ENCODE data around the gene TMEM17. TPM values are rescaled to one million over a fixed set of nuclear protein-coding genes. Genes with fewer than 3 reads are reported as not detected.

TMEM17 gene
- total RNA-seq, 2 experiments from 2014 or later: 0.13 to 0.14 TPM

DNA sequence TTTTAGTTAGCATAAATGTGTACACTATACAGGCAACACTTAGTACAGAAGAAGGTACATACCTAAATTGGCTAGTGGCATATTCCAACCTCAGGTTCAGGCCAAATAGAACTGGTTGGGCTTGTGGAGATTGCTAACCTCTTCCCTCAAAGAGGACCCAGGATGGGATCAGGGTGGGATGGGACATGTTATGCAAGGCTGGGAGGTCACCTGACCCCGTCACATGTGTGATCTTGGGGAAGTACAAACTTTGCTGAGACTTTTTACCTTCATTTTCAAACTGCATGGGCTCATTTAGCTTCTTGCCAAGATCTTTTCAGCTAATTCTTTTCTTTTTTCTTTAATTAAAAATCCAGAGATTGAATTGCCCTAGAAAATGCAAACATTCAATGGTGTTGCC, 36.9 kb downstream of the TMEM17 start:
- H3K4me3 Mint-ChIP-seq: no peak overlapping the region
- no peak overlapping the region for H3K27ac Mint-ChIP-seq
- POLR2A ChIA-PET: no interaction called here
- H3K36me3 Mint-ChIP-seq (ENCODE audit: low read depth): no peaks in the 10 kb centered on the region
- H3K9me3 Mint-ChIP-seq: no peaks in the 10 kb centered on the region
- no peaks in the 10 kb centered on the region for H3K4me1 Mint-ChIP-seq (ENCODE audit: low read depth)
- no peaks in the 10 kb centered on the region for H3K27me3 Mint-ChIP-seq
- no peak for ATAC-seq
- TF ChIP-seq, protein P1, sequence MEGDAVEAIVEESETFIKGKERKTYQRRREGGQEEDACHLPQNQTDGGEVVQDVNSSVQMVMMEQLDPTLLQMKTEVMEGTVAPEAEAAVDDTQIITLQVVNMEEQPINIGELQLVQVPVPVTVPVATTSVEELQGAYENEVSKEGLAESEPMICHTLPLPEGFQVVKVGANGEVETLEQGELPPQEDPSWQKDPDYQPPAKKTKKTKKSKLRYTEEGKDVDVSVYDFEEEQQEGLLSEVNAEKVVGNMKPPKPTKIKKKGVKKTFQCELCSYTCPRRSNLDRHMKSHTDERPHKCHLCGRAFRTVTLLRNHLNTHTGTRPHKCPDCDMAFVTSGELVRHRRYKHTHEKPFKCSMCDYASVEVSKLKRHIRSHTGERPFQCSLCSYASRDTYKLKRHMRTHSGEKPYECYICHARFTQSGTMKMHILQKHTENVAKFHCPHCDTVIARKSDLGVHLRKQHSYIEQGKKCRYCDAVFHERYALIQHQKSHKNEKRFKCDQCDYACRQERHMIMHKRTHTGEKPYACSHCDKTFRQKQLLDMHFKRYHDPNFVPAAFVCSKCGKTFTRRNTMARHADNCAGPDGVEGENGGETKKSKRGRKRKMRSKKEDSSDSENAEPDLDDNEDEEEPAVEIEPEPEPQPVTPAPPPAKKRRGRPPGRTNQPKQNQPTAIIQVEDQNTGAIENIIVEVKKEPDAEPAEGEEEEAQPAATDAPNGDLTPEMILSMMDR (IDR thresholded peaks at IDR 0.05): no peak
- DNase-seq: no peak
- CTCF ChIA-PET: interaction anchor here (1.4 kb wide), 1 partner anchor 309 kb away, joined by 3 read pairs; no protein-coding TSS in a partner anchor
- intact Hi-C loops (cut with micrococcal nuclease): no loop called here

DNA sequence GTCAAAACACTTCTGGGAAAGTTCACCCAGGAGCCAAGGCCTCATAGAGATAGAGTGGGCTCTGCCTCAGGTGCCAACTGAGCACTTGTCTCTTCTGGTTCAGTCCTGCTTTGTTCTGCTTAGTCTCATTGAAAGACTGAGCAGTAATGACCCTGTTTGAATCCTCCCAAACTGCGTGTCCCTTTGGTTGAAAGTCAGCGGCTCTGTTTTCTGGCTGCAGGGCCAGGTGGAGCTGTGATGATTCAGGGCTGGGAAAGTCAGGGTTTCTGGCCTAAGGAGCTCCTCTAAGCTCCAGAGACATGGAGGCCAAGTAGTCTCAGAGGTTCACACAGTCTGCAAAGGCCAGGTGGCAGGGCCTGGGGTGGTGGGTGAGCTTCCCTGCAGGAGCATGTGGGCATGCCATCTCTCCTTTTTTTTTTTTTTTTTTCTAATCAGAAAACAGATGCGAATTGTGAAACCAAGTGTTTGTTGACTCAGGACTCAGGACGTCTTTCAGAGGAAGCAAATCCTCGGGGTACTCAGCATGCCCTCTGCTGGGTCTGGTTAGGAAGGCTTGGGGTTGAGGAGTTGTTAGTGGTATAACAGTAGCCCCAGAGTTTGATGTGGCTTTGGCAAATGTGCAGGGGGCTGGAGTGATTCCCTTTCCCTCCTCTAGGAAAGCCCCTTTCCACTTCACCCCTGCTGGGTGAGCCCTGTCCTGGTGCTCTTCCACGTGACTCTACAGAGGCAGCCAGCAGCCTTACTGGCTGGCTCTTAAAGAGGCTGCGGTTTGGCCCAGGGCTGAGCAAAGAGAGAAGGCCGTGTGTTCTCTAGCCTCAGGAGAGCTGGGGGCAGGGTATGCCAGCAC, 38.3 kb downstream of the TMEM17 start:
- TF ChIP-seq, protein P1 (IDR thresholded peaks at IDR 0.05): no peak
- Mint-ChIP-seq H3K9me3 (no peaks in the 10 kb centered on the region), H3K27me3 (no peaks in the 10 kb centered on the region), H3K36me3 (ENCODE audit: low read depth) (no peaks in the 10 kb centered on the region), H3K4me3 (no peak overlapping the region), H3K27ac (no peak overlapping the region), H3K4me1 (ENCODE audit: low read depth) (no peaks in the 10 kb centered on the region)
- POLR2A ChIA-PET: interaction anchor here (1.1 kb wide), 1 partner anchor 303 kb away, joined by 3 read pairs; no protein-coding TSS in a partner anchor
- CTCF ChIA-PET: interaction anchor here (3.5 kb wide), 1 partner anchor 11 kb away, joined by 20 read pairs; no protein-coding TSS in a partner anchor
- ATAC-seq (no peak), DNase-seq (no peak)
- intact Hi-C loops (cut with micrococcal nuclease): no loop called here

DNA sequence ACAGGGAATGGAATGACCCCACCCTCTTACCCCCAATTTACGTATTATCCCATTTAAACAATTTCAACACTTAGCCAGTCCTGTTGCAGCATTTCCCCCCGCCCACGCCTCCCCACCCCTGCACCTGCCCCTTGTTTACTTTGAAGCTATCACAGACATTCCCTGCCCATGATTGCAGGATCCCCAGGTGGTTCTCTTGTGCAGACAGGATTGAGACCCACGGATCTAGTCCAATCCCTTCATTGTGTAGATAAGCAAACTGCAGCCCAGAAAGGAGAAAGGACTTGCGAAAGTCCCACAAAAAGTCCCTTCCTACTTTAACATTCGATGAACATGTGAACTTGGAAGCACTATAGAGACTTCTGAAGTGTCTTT, 38.9 kb downstream of the TMEM17 start:
- TF ChIP-seq, protein P1 (IDR thresholded peaks at IDR 0.05): no peak
- H3K4me3 Mint-ChIP-seq: no peak overlapping the region
- intact Hi-C loops (cut with micrococcal nuclease): no loop called here

GRCh38 chr2:62466503-62466854, 39.5 kb downstream of the TMEM17 start:
- no peak for ATAC-seq
- intact Hi-C loops (cut with micrococcal nuclease): no loop called here
- H3K27me3 Mint-ChIP-seq: no peaks in the 10 kb centered on the region

More for the DNA sequence above, 38.9 kb downstream of the TMEM17 start:
- Mint-ChIP-seq H3K27ac (no peak overlapping the region), H3K4me1 (ENCODE audit: low read depth) (no peaks in the 10 kb centered on the region), H3K9me3 (no peaks in the 10 kb centered on the region), H3K36me3 (ENCODE audit: low read depth) (no peaks in the 10 kb centered on the region), H3K27me3 (no peaks in the 10 kb centered on the region)
- no peak for ATAC-seq
- no peak for DNase-seq
- ChIA-PET CTCF (interaction anchor here (3.5 kb wide), 1 partner anchor 10 kb away, joined by 20 read pairs; no protein-coding TSS in a partner anchor), POLR2A (no interaction called here)

More at GRCh38 chr2:62466503-62466854, 39.5 kb downstream of the TMEM17 start:
- H3K36me3 Mint-ChIP-seq (ENCODE audit: low read depth): no peaks in the 10 kb centered on the region
- ChIA-PET POLR2A (no interaction called here), CTCF (interaction anchor here (1.2 to 3.5 kb wide), 2 partner anchors 9 to 958 kb away, joined by 3 to 20 read pairs; no protein-coding TSS in a partner anchor)
- H3K27ac Mint-ChIP-seq: no peak overlapping the region
- TF ChIP-seq, protein P1 (IDR thresholded peaks at IDR 0.05): no peak
- DNase-seq: no peak
- H3K4me1 Mint-ChIP-seq (ENCODE audit: low read depth): no peaks in the 10 kb centered on the region
- H3K9me3 Mint-ChIP-seq: no peaks in the 10 kb centered on the region
- H3K4me3 Mint-ChIP-seq: no peak overlapping the region

Measured in activated CD8-positive, alpha-beta T cell treated with anti-CD3 and anti-CD28 coated beads for 36 hours (primary cell).